Fibroblast of lung (primary cell): ENCODE results near the gene B3GNT7.

ENCODE experiments used
- CTCF ChIP-seq, 2 donors: IDR thresholded peaks in 1 of 2; conservative IDR thresholded peaks in 1 of 2; 1 replicate in 1 of 2; 2 replicates in 1 of 2; pipeline ENCODE4 v1.5.1; 2011 to 2012; ENCODE audit warnings: low read length in 2 of 2, control low read depth in 1 of 2, inconsistent platforms in 1 of 2, low read depth in 1 of 2, mild to moderate bottlenecking in 1 of 2
- EZH2 ChIP-seq: IDR thresholded peaks from 2 replicates; pipeline ENCODE4 v1.5.1; 2012; ENCODE audit warnings: low read length, control low read depth, mild to moderate bottlenecking; ENCODE audit errors: missing control alignments

GRCh38 chr2:231425291-231425810 is 29.8 kb downstream of the B3GNT7 start:
- TF ChIP-seq CTCF (conservative IDR thresholded peaks at IDR 0.05 in 1 of 2, IDR thresholded peaks at IDR 0.05 in 1 of 2; ENCODE audit: low read depth in 1 of 2, low read length in 2 of 2) (no peak), EZH2 (no peak)
